RWPE2 (cell line): ENCODE results near the gene RHOC.

ENCODE experiments used
- ATAC-seq: fragments of 200-7000 bp; cut with Tn5 transposase; 3 replicates; pipeline ENCODE4 v1.9.1; 2021; ENCODE audit warnings: low read depth
- DNase-seq: peaks from one replicate; pipeline ENCODE4 v3.0.0-alpha.2; 2020; ENCODE audit warnings: low spot score
- H3K27ac ChIP-seq: fragments of 450-650 bp; 2 replicates; pipeline ENCODE4 v1.5.1; 2017; ENCODE audit warnings: mild to moderate bottlenecking; ENCODE audit not compliant: poor library complexity, severe bottlenecking
- H3K27me3 ChIP-seq: fragments of 250-450 bp; sonication (Bioruptor Pico); 2 replicates; pipeline ENCODE4 v1.5.1; 2021; ENCODE audit warnings: mild to moderate bottlenecking, moderate library complexity; ENCODE audit not compliant: insufficient read depth, poor library complexity, severe bottlenecking
- H3K36me3 ChIP-seq: fragments of 250-450 bp; sonication (Bioruptor Pico); 2 replicates; pipeline ENCODE4 v1.5.1; 2020; ENCODE audit warnings: low read depth, mild to moderate bottlenecking, moderate library complexity
- H3K4me1 ChIP-seq: fragments of 250-450 bp; sonication (Bioruptor Pico); 2 replicates; pipeline ENCODE4 v1.5.1; 2021; ENCODE audit warnings: mild to moderate bottlenecking, moderate library complexity; ENCODE audit not compliant: insufficient read depth, poor library complexity, severe bottlenecking
- H3K4me3 ChIP-seq: fragments of 250-450 bp; sonication (Bioruptor Pico); 2 replicates; pipeline ENCODE4 v1.5.1; 2021; ENCODE audit warnings: mild to moderate bottlenecking, moderate library complexity; ENCODE audit not compliant: severe bottlenecking
- H3K9me3 ChIP-seq: fragments of 250-450 bp; sonication (Bioruptor Pico); 2 replicates; pipeline ENCODE4 v1.5.1; 2021; ENCODE audit warnings: mild to moderate bottlenecking, moderate library complexity; ENCODE audit not compliant: severe bottlenecking
- TF ChIP-seq, protein P1 (sequence below): fragments of 450-650 bp; IDR thresholded peaks from one replicate; pipeline ENCODE4 v1.5.1; 2017; ENCODE audit warnings: mild to moderate bottlenecking, moderate library complexity; ENCODE audit not compliant: poor library complexity, severe bottlenecking

RHOC gene

DNA sequence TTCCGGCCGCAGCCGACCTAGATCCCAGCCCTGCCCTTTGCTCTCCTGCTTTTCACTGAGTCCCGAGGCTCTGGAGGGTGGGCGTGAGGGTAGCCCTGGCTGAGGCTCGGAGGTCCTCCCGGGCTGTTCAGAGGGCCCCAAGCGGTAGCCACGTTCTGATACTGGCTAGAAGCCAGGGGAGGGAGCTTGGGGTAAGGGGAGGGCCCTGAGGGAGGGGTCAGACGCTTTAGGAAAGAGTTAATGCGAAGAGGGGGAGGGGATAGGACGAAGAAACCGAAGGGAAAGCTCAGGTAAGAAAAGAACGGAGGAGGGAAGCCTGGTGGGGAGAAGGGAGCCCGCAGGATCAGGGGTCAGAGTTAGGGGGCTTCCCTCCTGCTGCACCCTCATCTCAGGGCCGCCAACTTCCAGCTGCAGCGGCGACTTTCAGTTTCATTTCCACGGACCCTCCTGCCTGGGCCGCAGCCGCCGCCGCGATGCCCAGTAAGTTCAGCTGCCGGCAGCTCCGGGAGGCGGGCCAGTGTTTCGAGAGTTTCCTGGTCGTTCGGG is 32.4 kb downstream of the RHOC start, which contains the start of gene MOV10:
MOV10 (plus strand) TSS at position 220 of the 546 bp plus-strand sequence; CDS start at position 474, 254 bp downstream.
- peak; percentile 66 for DNase-seq
- TF ChIP-seq, protein P1, sequence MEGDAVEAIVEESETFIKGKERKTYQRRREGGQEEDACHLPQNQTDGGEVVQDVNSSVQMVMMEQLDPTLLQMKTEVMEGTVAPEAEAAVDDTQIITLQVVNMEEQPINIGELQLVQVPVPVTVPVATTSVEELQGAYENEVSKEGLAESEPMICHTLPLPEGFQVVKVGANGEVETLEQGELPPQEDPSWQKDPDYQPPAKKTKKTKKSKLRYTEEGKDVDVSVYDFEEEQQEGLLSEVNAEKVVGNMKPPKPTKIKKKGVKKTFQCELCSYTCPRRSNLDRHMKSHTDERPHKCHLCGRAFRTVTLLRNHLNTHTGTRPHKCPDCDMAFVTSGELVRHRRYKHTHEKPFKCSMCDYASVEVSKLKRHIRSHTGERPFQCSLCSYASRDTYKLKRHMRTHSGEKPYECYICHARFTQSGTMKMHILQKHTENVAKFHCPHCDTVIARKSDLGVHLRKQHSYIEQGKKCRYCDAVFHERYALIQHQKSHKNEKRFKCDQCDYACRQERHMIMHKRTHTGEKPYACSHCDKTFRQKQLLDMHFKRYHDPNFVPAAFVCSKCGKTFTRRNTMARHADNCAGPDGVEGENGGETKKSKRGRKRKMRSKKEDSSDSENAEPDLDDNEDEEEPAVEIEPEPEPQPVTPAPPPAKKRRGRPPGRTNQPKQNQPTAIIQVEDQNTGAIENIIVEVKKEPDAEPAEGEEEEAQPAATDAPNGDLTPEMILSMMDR = no peak
- ATAC-seq = peak; percentile 65
- H3K4me1 ChIP-seq = peaks cover 6% of the 10 kb centered on the region
- no peaks in the 10 kb centered on the region for H3K27me3 ChIP-seq
- no peaks in the 10 kb centered on the region for H3K9me3 ChIP-seq
- H3K4me3 ChIP-seq = peak within 1 kb of the TSS; percentile 58
- peak within 1 kb of the TSS; percentile 67 for H3K27ac ChIP-seq
- H3K36me3 ChIP-seq = peaks cover 22% of the 10 kb centered on the region

DNA sequence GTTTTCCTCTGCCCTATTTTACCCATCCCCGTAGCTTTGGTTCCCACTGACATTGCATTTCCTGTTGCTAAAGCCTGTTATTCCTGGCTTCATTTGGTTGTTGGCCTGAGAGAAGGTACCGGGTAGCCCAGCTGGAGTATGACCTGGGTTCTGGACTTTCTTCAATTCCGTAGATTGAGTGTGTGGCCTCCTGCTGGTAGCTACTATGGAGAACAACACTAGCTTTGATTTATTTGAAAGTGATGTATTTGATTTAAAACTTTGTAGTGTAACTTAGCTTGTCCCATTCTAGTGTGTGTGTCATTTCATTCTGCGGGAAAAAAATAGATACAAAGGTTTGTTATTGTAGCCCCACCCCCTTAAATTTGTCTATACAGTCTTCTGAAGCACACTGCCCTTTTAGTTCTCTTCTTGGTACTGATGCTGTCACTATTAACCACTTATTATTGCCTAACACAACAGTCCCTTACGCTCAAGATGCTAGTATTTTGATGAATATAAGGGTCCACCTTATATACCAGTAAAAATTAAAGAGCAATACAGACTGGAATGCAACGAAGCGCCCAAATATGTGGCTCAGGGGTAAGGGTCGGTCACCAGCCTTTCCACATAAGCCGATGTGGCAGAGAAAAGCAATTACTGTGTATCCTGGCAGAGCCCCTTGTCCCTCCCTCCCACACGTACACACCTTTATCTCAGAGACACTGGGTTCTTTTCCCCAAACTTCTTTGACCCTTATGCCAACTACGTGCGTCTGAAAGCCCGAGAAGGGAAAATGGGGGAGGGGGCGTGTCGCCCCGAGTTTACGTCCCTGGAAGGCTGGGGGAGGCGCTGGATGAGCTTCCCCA is 33.1 kb downstream of the RHOC start:
- peaks cover 29% of the 10 kb centered on the region for H3K36me3 ChIP-seq
- H3K4me1 ChIP-seq = peaks cover 6% of the 10 kb centered on the region
- H3K27me3 ChIP-seq = no peaks in the 10 kb centered on the region
- peak overlapping the region; percentile 58 for H3K4me3 ChIP-seq
- peak; percentile 31 for ATAC-seq
- DNase-seq = no peak
- peak overlapping the region; percentile 67 for H3K27ac ChIP-seq
- H3K9me3 ChIP-seq = no peaks in the 10 kb centered on the region
- TF ChIP-seq, protein P1 = peak; percentile 63

DNA sequence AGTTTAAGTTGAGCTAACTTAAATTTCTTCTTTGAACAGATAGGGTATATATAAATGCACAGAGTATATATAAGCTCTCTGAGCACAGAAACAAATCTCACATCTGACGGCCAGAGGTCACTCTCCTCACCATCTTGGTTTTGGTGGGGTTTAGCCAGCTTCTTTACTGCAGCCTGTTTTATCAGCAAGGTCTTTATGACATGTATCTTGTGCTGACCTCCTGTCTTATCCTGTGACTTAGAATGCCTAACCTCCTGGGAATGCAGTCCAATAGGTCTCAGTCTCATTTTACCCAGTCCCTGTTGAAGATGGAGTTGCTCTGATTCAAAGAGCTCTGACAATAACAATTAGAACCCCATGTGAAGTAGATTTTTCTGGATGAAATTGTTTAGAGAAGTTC is 34.1 kb downstream of the RHOC start:
- no peaks in the 10 kb centered on the region for H3K9me3 ChIP-seq
- TF ChIP-seq, protein P1 = no peak
- H3K27me3 ChIP-seq = no peaks in the 10 kb centered on the region
- H3K4me1 ChIP-seq = peaks cover 6% of the 10 kb centered on the region
- DNase-seq (no peak), ATAC-seq (no peak)
- H3K4me3 ChIP-seq = no peak overlapping the region
- peak overlapping the region; percentile 67 for H3K27ac ChIP-seq
- H3K36me3 ChIP-seq = peaks cover 39% of the 10 kb centered on the region

DNA sequence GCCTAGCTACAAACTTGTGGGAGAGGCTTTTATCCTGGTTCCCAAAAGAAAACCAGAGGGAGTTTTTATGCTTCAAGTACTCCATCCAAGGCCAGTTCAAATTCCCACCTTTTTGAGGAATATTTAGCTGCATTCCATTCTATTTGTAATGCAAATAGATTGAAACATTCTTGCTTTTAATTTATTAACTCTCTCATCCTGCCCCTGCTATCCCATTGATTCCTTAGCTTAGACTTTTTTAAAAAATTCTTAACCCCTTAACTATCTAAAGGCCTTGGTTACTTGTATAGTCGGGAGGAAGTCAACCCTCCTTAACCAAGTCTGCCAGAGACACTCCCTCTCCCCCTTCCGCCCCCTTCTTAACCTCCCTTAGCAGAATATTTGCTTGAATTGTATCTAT is 34.9 kb downstream of the RHOC start:
- Histone ChIP-seq H3K9me3 (no peaks in the 10 kb centered on the region), H3K36me3 (peaks cover 47% of the 10 kb centered on the region), H3K27ac (peak overlapping the region; percentile 67), H3K4me1 (peaks cover 6% of the 10 kb centered on the region), H3K4me3 (no peak overlapping the region), H3K27me3 (no peaks in the 10 kb centered on the region)
- TF ChIP-seq, protein P1 = no peak
- ATAC-seq (no peak), DNase-seq (no peak)
